ENCODE results near the gene SLC9A9. TPM values are rescaled to one million over a fixed set of nuclear protein-coding genes. Genes with fewer than 3 reads are reported as not detected.

Gene SLC9A9
- total RNA-seq, 4 donors from 2014 or later: 13.4 to 15.0 (median 14.4) TPM

GRCh38 chr3:143581972-143582722 lies 266.1 kb downstream of the SLC9A9 start:
- DNase-seq (ENCODE audit: extremely low spot score): no peak
- Histone ChIP-seq H3K4me1 (peaks cover 0 to 23% (median 14%) of the 10 kb centered on the region in 4 donors), H3K9me3 (no peaks in the 10 kb centered on the region), H3K27ac (replicated peaks in 1 of 4) (no peak overlapping the region), H3K36me3 (peaks cover 0 to 5% (median 0%) of the 10 kb centered on the region in 4 donors), H3K4me3 (no peak overlapping the region), H3K27me3 (no peaks in the 10 kb centered on the region)
- TF ChIP-seq EP300 (IDR thresholded peaks at IDR 0.05) (no peak), CTCF (IDR thresholded peaks at IDR 0.05) (no peak), POLR2AphosphoS5 (IDR thresholded peaks at IDR 0.05) (no peak)
- WGBS: 94% methylated on average over 6 of the region's 6 CpGs
- intact Hi-C loops (cut with DNase I): no loop called here

GRCh38 chr3:143578810-143579435 lies 269.3 kb downstream of the SLC9A9 start:
- intact Hi-C loops (cut with DNase I): no loop called here
- no peaks in the 10 kb centered on the region for H3K4me1 ChIP-seq
- WGBS: 74% methylated on average over 2 of the region's 2 CpGs
- H3K36me3 ChIP-seq: peaks cover 0 to 12% (median 0%) of the 10 kb centered on the region in 4 donors
- H3K27ac ChIP-seq (replicated peaks in 1 of 4): no peak overlapping the region
- H3K27me3 ChIP-seq: no peaks in the 10 kb centered on the region
- no peak for TF ChIP-seq POLR2A (IDR thresholded peaks at IDR 0.05; ENCODE audit: low read depth)
- TF ChIP-seq CTCF (IDR thresholded peaks at IDR 0.05): no peak
- no peak for TF ChIP-seq EP300 (IDR thresholded peaks at IDR 0.05)
- DNase-seq (ENCODE audit: extremely low spot score): no peak
- no peak overlapping the region for H3K4me3 ChIP-seq
- H3K9me3 ChIP-seq: no peaks in the 10 kb centered on the region

GRCh38 chr3:143576568-143577270 lies 271.5 kb downstream of the SLC9A9 start:
- no peak for TF ChIP-seq POLR2AphosphoS5 (IDR thresholded peaks at IDR 0.05)
- no peak for TF ChIP-seq CTCF (IDR thresholded peaks at IDR 0.05)
- TF ChIP-seq EP300 (IDR thresholded peaks at IDR 0.05): no peak
- no peak for TF ChIP-seq POLR2A (IDR thresholded peaks at IDR 0.05; ENCODE audit: low read depth)
- H3K9me3 ChIP-seq: no peaks in the 10 kb centered on the region
- intact Hi-C loops (cut with DNase I): no loop called here
- no peak for DNase-seq (ENCODE audit: extremely low spot score)
- H3K27ac ChIP-seq (replicated peaks in 1 of 4): no peak overlapping the region
- 92% methylated on average over 5 of the region's 5 CpGs for WGBS
- H3K4me1 ChIP-seq: no peaks in the 10 kb centered on the region
- H3K27me3 ChIP-seq: no peaks in the 10 kb centered on the region
- H3K36me3 ChIP-seq: peaks cover 0 to 26% (median 0%) of the 10 kb centered on the region in 4 donors
- H3K4me3 ChIP-seq: no peak overlapping the region

- Histone ChIP-seq H3K4me3 (no peak overlapping the region), H3K27me3 (no peaks in the 10 kb centered on the region), H3K9me3 (no peaks in the 10 kb centered on the region), H3K27ac (replicated peaks in 1 of 4) (no peak overlapping the region), H3K4me1 (no peaks in the 10 kb centered on the region), H3K36me3 (peaks cover 0 to 26% (median 0%) of the 10 kb centered on the region in 4 donors)
- TF ChIP-seq POLR2A (IDR thresholded peaks at IDR 0.05; ENCODE audit: low read depth) (no peak), CTCF (IDR thresholded peaks at IDR 0.05) (no peak), POLR2AphosphoS5 (IDR thresholded peaks at IDR 0.05) (no peak), EP300 (IDR thresholded peaks at IDR 0.05) (no peak)
- no peak for DNase-seq (ENCODE audit: extremely low spot score)
- WGBS: 95% methylated on average over 1 of the region's 1 CpG
- intact Hi-C loops (cut with DNase I): no loop called here
Measured at GRCh38 chr3:143574933-143575332, 273.3 kb downstream of the SLC9A9 start.

Data from esophagus muscularis mucosa (tissue), 4 donors.